Mesenchymal stem cell (in vitro differentiated cells and primary cell): ENCODE measurements around the gene AKAP7.

Experiments used
- DNase-seq: peaks from one replicate; pipeline ENCODE4 v3.0.0-alpha.2; 2013
- H2AFZ ChIP-seq: one replicate; pipeline ENCODE4 v1.6.1; 2013; ENCODE audit warnings: low read depth, mild to moderate bottlenecking, control low read depth, inconsistent platforms, low read length, moderate library complexity
- H2AK5ac ChIP-seq: 2 replicates; pipeline ENCODE4 v1.6.1; 2013; ENCODE audit warnings: low read length, moderate library complexity, mild to moderate bottlenecking, inconsistent platforms; ENCODE audit not compliant: severe bottlenecking
- H2BK120ac ChIP-seq: one replicate; pipeline ENCODE4 v1.6.1; 2013; ENCODE audit warnings: low read depth, mild to moderate bottlenecking, inconsistent platforms, low read length, moderate library complexity
- H2BK12ac ChIP-seq, 2 experiments: one replicate each; pipeline ENCODE4 v1.6.1; 2013; ENCODE audit warnings: inconsistent platforms in 2 of 2, low read length in 2 of 2, mild to moderate bottlenecking in 2 of 2, moderate library complexity in 2 of 2, control low read depth in 1 of 2
- H2BK15ac ChIP-seq: one replicate; pipeline ENCODE4 v1.6.1; 2013; ENCODE audit warnings: mild to moderate bottlenecking, low read depth, inconsistent platforms; ENCODE audit not compliant: poor library complexity, severe bottlenecking
- H2BK5ac ChIP-seq: 2 replicates; pipeline ENCODE4 v1.6.1; 2013; ENCODE audit warnings: low read depth, mild to moderate bottlenecking, low read length, control low read depth, inconsistent platforms; ENCODE audit not compliant: poor library complexity, severe bottlenecking
- H3K14ac ChIP-seq, 2 experiments: one replicate each; pipeline ENCODE4 v1.6.1; 2013; ENCODE audit warnings: inconsistent platforms in 2 of 2, low read length in 2 of 2, control low read depth in 1 of 2, mild to moderate bottlenecking in 1 of 2, moderate library complexity in 1 of 2
- H3K18ac ChIP-seq, 2 experiments: one replicate each; pipeline ENCODE4 v1.6.1; 2013; ENCODE audit warnings: inconsistent platforms in 2 of 2, low read length in 2 of 2, control low read depth in 1 of 2, low read depth in 1 of 2, mild to moderate bottlenecking in 1 of 2
- H3K23ac ChIP-seq, 2 experiments: one replicate each; pipeline ENCODE4 v1.6.1; 2013; ENCODE audit warnings: inconsistent platforms in 2 of 2, low read length in 2 of 2, mild to moderate bottlenecking in 2 of 2, moderate library complexity in 2 of 2, control low read depth in 1 of 2
- H3K27ac ChIP-seq: 2 replicates; pipeline ENCODE4 v1.5.1; 2013; ENCODE audit warnings: mild to moderate bottlenecking, moderate library complexity, low read length, control low read depth, inconsistent platforms; ENCODE audit not compliant: poor library complexity, severe bottlenecking
- H3K27me3 ChIP-seq, 2 experiments: 2 replicates each; pipeline versions ENCODE4 v1.6.1 to v1.7.0; 2013; ENCODE audit warnings: low read length in 2 of 2, mild to moderate bottlenecking in 2 of 2, moderate library complexity in 2 of 2, control low read depth in 1 of 2, inconsistent platforms in 1 of 2; ENCODE audit not compliant: control insufficient read depth in 1 of 2, insufficient read depth in 1 of 2
- H3K36me3 ChIP-seq, 2 experiments: 2 replicates each; pipeline versions ENCODE4 v1.6.1 to v1.7.0; 2013; ENCODE audit warnings: low read length in 2 of 2, control low read depth in 1 of 2, inconsistent platforms in 1 of 2, low read depth in 1 of 2, mild to moderate bottlenecking in 1 of 2; ENCODE audit not compliant: insufficient read depth in 2 of 2, control insufficient read depth in 1 of 2
- H3K4ac ChIP-seq, 2 experiments: one replicate each; pipeline ENCODE4 v1.6.1; 2013; ENCODE audit warnings: inconsistent platforms in 2 of 2, low read length in 2 of 2, mild to moderate bottlenecking in 2 of 2, moderate library complexity in 2 of 2, control low read depth in 1 of 2, low read depth in 1 of 2
- H3K4me1 ChIP-seq: 2 replicates; pipeline ENCODE4 v1.6.1; 2013; ENCODE audit warnings: low read depth, low read length, control low read depth; ENCODE audit not compliant: control insufficient read depth, insufficient read depth
- H3K4me2 ChIP-seq: 2 replicates; pipeline ENCODE4 v1.6.1; 2013; ENCODE audit warnings: low read length, mild to moderate bottlenecking, inconsistent platforms; ENCODE audit not compliant: poor library complexity, severe bottlenecking
- H3K4me3 ChIP-seq, 2 experiments: 2 replicates each; pipeline versions ENCODE4 v1.5.1 to v1.7.0; 2013; ENCODE audit warnings: low read length in 2 of 2, mild to moderate bottlenecking in 2 of 2, control low read depth in 1 of 2, low read depth in 1 of 2; ENCODE audit not compliant: insufficient read depth in 1 of 2
- H3K79me1 ChIP-seq: replicated peaks from 2 replicates; pipeline ENCODE4 v1.6.1; 2013; ENCODE audit warnings: mild to moderate bottlenecking, control low read depth, low read length, inconsistent platforms; ENCODE audit not compliant: poor library complexity, severe bottlenecking
- H3K9ac ChIP-seq: 2 replicates; pipeline ENCODE4 v1.7.0; 2013; ENCODE audit warnings: mild to moderate bottlenecking, low read length, moderate library complexity
- H3K9me3 ChIP-seq: 2 replicates; pipeline ENCODE4 v1.7.0; 2013; ENCODE audit warnings: mild to moderate bottlenecking, low read length; ENCODE audit not compliant: control insufficient read depth
- H4K8ac ChIP-seq: one replicate; pipeline ENCODE4 v1.6.1; 2013; ENCODE audit warnings: inconsistent platforms, mild to moderate bottlenecking, low read length, moderate library complexity
- H4K91ac ChIP-seq: one replicate; pipeline ENCODE4 v1.6.1; 2013; ENCODE audit warnings: mild to moderate bottlenecking, low read length, inconsistent platforms
- WGBS: methylation state at CpG from one replicate; pipeline ENCODE4 v1.1.7; 2013; ENCODE audit warnings: mixed read lengths; 5-methylcytosine and 5-hydroxymethylcytosine counted together

Gene AKAP7

GRCh38 chr6:131096786-131097185 lies 38.5 kb upstream of the AKAP7 start:
- Histone ChIP-seq H2AFZ (no peak overlapping the region), H3K18ac (no peak overlapping the region), H3K23ac (no peak overlapping the region), H3K4me3 (no peak overlapping the region), H4K8ac (no peak overlapping the region), H2BK120ac (no peak overlapping the region), H2AK5ac (no peak overlapping the region), H3K9me3 (peaks cover 17% of the 10 kb centered on the region), H3K14ac (no peak overlapping the region), H3K9ac (no peak overlapping the region), H4K91ac (no peak overlapping the region), H3K27me3 (no peaks in the 10 kb centered on the region), H3K79me1 (no peaks in the 10 kb centered on the region), H2BK5ac (no peak overlapping the region), H3K4ac (no peak overlapping the region), H3K4me2 (no peak overlapping the region), H2BK15ac (no peak overlapping the region), H3K27ac (no peak overlapping the region), H2BK12ac (no peak overlapping the region), H3K36me3 (no peaks in the 10 kb centered on the region), H3K4me1 (no peaks in the 10 kb centered on the region)
- 75% methylated on average over 1 of the region's 3 CpGs for WGBS
- peak; percentile 9 for DNase-seq

DNA sequence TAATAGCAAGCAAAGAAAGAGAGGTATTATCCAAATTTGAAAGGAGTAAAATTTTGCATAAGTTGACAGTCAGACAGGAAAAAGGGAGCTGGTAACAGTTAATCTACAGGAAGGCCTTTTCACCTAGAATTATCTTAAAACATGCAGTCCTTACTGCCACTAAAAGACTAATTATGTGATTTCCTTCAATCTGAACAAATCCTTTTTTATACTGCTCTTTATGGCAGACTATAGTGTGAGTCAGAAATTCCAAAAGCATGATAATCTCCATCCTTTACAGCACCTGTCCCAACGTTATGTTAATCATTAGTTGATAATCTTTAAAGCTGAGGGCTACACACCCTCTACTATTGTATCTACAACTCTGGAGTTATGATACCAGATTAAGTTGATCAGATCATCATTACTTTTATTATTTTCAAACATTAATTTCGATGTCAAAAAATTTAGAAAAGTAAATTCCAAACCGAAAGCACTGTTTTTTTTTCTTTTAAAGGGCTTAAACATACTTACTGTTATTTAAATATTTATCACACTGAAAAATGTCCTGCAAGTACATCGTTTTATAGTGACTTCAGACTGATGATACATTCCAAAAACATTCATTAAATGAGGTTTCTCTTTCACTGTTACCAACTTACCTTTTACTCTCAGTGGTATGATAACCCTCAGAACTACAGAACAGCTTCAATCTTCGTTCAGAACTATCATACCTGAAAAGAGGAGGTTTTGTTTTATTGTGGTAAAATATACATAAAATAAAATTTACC lies 33.2 kb upstream of the AKAP7 start:
- no peak overlapping the region for H2BK12ac ChIP-seq
- no peak overlapping the region for H2BK5ac ChIP-seq
- no peaks in the 10 kb centered on the region for H3K9me3 ChIP-seq
- H2BK15ac ChIP-seq: no peak overlapping the region
- no peak for DNase-seq
- H3K4me2 ChIP-seq: no peak overlapping the region
- no peak overlapping the region for H3K18ac ChIP-seq
- no peak overlapping the region for H3K9ac ChIP-seq
- H3K4ac ChIP-seq: no peak overlapping the region
- H3K79me1 ChIP-seq: no peaks in the 10 kb centered on the region
- 48% methylated on average over 2 of the region's 5 CpGs for WGBS
- no peaks in the 10 kb centered on the region for H3K27me3 ChIP-seq
- no peak overlapping the region for H2BK120ac ChIP-seq
- H3K4me1 ChIP-seq: no peaks in the 10 kb centered on the region
- H3K27ac ChIP-seq: peak overlapping the region; percentile 82
- no peak overlapping the region for H3K4me3 ChIP-seq
- H2AFZ ChIP-seq: no peak overlapping the region
- no peak overlapping the region for H3K14ac ChIP-seq
- no peak overlapping the region for H2AK5ac ChIP-seq
- H4K91ac ChIP-seq: no peak overlapping the region
- no peak overlapping the region for H3K23ac ChIP-seq
- no peak overlapping the region for H4K8ac ChIP-seq
- H3K36me3 ChIP-seq: no peaks in the 10 kb centered on the region

DNA sequence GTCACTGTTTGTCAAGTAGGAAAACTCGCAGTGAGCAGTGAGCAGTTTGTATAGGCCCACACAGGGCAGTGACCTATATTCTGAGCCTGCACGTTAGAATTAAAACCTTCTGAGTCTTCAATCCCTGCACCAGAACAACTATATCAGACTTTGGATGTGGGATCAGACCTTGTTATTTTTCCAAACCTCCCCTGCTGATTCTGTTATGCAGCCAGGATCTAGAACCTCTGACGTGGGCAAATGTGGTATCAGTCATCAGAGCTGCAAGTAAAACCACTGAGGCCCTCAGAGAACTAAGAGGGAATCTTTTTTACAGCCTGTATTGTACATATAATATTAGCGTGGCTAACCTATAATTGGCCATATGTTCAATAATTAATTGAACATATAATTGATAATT lies 32.0 kb upstream of the AKAP7 start:
- H3K14ac ChIP-seq: no peak overlapping the region
- H2AK5ac ChIP-seq: no peak overlapping the region
- no peaks in the 10 kb centered on the region for H3K9me3 ChIP-seq
- H3K36me3 ChIP-seq: no peaks in the 10 kb centered on the region
- no peaks in the 10 kb centered on the region for H3K79me1 ChIP-seq
- no peak overlapping the region for H3K4me3 ChIP-seq
- H2BK15ac ChIP-seq: no peak overlapping the region
- H2BK12ac ChIP-seq: no peak overlapping the region
- no peak overlapping the region for H4K8ac ChIP-seq
- no peak overlapping the region for H3K18ac ChIP-seq
- H3K27ac ChIP-seq: peak overlapping the region; percentile 82
- no peak overlapping the region for H4K91ac ChIP-seq
- no peak overlapping the region for H2AFZ ChIP-seq
- H3K9ac ChIP-seq: no peak overlapping the region
- H2BK120ac ChIP-seq: no peak overlapping the region
- H3K4me2 ChIP-seq: no peak overlapping the region
- DNase-seq: no peak
- H3K4ac ChIP-seq: no peak overlapping the region
- WGBS: 77% methylated on average over 3 of the region's 4 CpGs
- no peaks in the 10 kb centered on the region for H3K27me3 ChIP-seq
- no peak overlapping the region for H2BK5ac ChIP-seq
- no peaks in the 10 kb centered on the region for H3K4me1 ChIP-seq
- no peak overlapping the region for H3K23ac ChIP-seq

- Histone ChIP-seq H2AFZ (no peak overlapping the region), H2BK120ac (no peak overlapping the region), H3K9ac (no peak overlapping the region), H2BK15ac (no peak overlapping the region), H3K27ac (peak overlapping the region; percentile 51), H3K14ac (no peak overlapping the region), H3K36me3 (no peaks in the 10 kb centered on the region), H2AK5ac (no peak overlapping the region), H4K8ac (no peak overlapping the region), H3K4ac (no peak overlapping the region), H2BK5ac (no peak overlapping the region), H3K4me3 (no peak overlapping the region), H3K4me2 (no peak overlapping the region), H3K4me1 (no peaks in the 10 kb centered on the region), H3K27me3 (no peaks in the 10 kb centered on the region), H3K79me1 (no peaks in the 10 kb centered on the region), H2BK12ac (no peak overlapping the region), H3K23ac (no peak overlapping the region), H3K18ac (no peak overlapping the region), H4K91ac (no peak overlapping the region), H3K9me3 (no peaks in the 10 kb centered on the region)
- WGBS: no CpG with 5 or more reads among the region's 1 CpG
- no peak for DNase-seq
Measured at GRCh38 chr6:131103901-131104300, 31.4 kb upstream of the AKAP7 start.
